Esophagus (tissue), 2 donors: Measurements from ENCODE around the gene RXRA. TPM values are rescaled to one million over a fixed set of nuclear protein-coding genes. Genes with fewer than 3 reads are reported as not detected.

Experiments
- H3K27ac ChIP-seq, 2 donors: one replicate each; pipeline ENCODE4 v1.5.1; 2013; ENCODE audit warnings: low read depth in 2 of 2, mild to moderate bottlenecking in 2 of 2, inconsistent platforms in 1 of 2, low read length in 1 of 2, moderate library complexity in 1 of 2
- H3K27me3 ChIP-seq, 2 donors: one replicate each; pipeline ENCODE4 v1.6.1; 2013; ENCODE audit warnings: low read length in 2 of 2, control low read depth in 1 of 2, mild to moderate bottlenecking in 1 of 2; ENCODE audit not compliant: insufficient read depth in 2 of 2, control insufficient read depth in 1 of 2
- H3K36me3 ChIP-seq, 2 donors: one replicate each; pipeline ENCODE4 v1.6.1; 2013; ENCODE audit warnings: low read length in 1 of 2; ENCODE audit not compliant: control insufficient read depth in 2 of 2, insufficient read depth in 2 of 2
- H3K4me1 ChIP-seq, 2 donors: one replicate each; pipeline ENCODE4 v1.6.1; 2013; ENCODE audit warnings: low read length in 1 of 2; ENCODE audit not compliant: control insufficient read depth in 2 of 2, insufficient read depth in 2 of 2
- H3K4me3 ChIP-seq, 2 donors: one replicate each; pipeline ENCODE4 v1.5.1; 2013; ENCODE audit warnings: low read length in 2 of 2, mild to moderate bottlenecking in 2 of 2, low read depth in 1 of 2, moderate library complexity in 1 of 2
- H3K9me3 ChIP-seq, 2 donors: one replicate each; pipeline ENCODE4 v1.6.1; 2013; ENCODE audit warnings: mild to moderate bottlenecking in 2 of 2, low read depth in 1 of 2, low read length in 1 of 2, moderate library complexity in 1 of 2; ENCODE audit not compliant: control insufficient read depth in 2 of 2, insufficient read depth in 1 of 2
- WGBS, 2 donors: extraction: QIAGEN DNeasy Blood & Tissue Kit; methylation state at CpG; one replicate each; pipeline ENCODE4 v1.1.7; 2013; 5-methylcytosine and 5-hydroxymethylcytosine counted together
- polyA plus RNA-seq, 2 donors: library from polyadenylated mRNA; stranded (reverse); fragments of 200-250 nt; gene quantifications; one replicate each; pipeline ENCODE4 v1.2.3, GENCODE V29; 2013
- donor health status: healthy with polysubstance abuse.
- donor health status: Bipolar disorder and iron deficiency.

RXRA gene
- polyA plus RNA-seq, 2 donors, result 31.4 to 63.4 TPM

DNA sequence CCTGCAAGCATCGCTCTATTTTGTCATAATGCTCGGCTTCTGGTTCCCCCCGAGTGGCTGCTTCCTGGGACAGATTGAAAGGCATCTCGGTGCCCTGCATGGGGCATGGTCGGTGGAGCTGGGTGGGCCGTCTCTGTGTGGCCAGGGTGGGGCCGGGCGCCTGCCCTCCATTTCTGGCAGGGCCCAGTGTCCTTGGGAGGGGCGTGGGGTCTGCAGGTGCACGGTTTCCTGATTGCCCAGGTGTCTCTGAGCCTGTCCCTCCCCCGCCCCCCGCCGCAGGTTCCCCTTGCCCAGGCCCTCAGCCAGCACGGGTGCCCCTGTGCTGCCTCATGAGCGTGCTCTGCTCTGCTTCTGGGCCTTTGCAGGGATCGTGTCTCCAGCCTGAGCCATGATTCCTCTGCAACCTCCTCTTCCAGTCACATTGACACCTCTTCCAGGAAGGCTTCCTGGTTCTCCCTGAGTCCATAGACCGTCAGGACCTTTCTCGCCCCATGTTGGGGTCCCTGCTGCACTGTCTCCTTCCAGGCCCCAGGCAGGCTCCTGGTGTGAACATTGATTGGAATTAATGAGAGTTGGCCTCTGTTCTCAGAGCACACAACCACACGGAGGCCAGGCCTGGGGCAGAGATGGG is 90.2 kb downstream of the RXRA start:
- H3K27me3 ChIP-seq, result no peaks in the 10 kb centered on the region
- H3K27ac ChIP-seq, result no peak overlapping the region
- H3K4me3 ChIP-seq, result no peak overlapping the region
- WGBS, 2 donors, result 84 to 88% methylated on average over 19 of the region's 19 CpGs
- peaks cover 8 to 54% of the 10 kb centered on the region in 2 donors for H3K36me3 ChIP-seq
- H3K4me1 ChIP-seq, result peaks cover 24 to 29% of the 10 kb centered on the region in 2 donors
- H3K9me3 ChIP-seq, result no peaks in the 10 kb centered on the region

DNA sequence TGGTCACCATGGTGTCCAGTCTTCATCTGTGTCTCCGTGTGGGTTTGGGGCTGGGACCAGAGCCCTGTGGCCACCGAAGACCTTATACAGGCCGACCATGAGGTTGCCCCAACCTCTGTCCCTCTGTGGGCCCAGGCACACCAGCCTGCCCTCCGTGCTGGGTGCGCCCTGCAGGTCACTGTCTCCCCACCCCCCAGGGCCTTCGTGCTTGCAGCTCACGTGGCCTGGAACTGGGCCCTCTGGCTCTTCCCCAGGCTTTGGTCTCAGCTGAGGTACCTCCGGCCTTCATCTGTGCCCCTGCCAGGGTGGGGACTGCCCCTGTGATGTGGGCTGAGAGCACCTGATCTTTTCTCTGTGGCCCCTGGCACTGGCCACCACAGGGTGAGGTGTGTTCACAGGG is 92.1 kb downstream of the RXRA start:
- no peak overlapping the region for H3K27ac ChIP-seq
- no peaks in the 10 kb centered on the region for H3K9me3 ChIP-seq
- no peak overlapping the region for H3K4me3 ChIP-seq
- H3K4me1 ChIP-seq, result peaks cover 8 to 18% of the 10 kb centered on the region in 2 donors
- H3K36me3 ChIP-seq, result peaks cover 8 to 59% of the 10 kb centered on the region in 2 donors
- no peaks in the 10 kb centered on the region for H3K27me3 ChIP-seq
- 67 to 70% methylated on average over 7 to 8 of the region's 8 CpGs for WGBS, 2 donors

DNA sequence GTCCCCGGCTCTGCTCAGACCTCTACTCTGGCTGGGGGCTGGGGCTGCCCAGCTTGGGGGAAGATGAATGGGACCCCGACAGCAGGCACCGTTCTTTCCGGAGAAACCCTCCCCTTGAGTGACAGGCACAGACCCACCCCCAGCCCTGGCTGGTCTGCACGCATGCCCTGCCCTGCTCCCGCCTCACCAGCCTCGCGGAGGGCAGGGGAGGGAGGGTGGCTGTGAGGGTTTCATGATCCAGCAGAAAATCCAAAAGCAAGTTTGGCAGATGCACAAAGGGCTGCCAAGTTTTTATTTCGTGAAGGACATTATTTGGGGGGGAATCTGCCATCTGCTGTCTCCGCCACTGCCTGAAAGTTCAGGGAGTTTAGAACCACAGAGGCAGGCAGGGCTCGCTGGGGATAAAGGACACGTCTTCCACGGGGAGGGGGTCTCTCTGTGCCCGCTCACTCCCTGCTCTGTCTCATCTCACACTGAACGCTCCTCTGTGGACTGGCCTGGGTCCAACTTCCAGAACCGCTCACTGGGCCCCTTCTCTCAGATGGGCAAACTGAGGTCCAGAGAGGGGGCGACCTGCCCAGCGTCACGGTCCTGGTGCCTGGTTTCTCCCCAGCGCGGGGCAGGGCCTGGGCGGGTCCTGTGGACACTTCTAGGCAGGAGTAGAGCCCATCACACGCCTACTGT is 92.9 kb downstream of the RXRA start:
- WGBS, 2 donors, result 72 to 79% methylated on average over 23 of the region's 23 CpGs
- no peak overlapping the region for H3K4me3 ChIP-seq
- peaks cover 8 to 13% of the 10 kb centered on the region in 2 donors for H3K4me1 ChIP-seq
- no peaks in the 10 kb centered on the region for H3K27me3 ChIP-seq
- no peak overlapping the region for H3K27ac ChIP-seq
- no peaks in the 10 kb centered on the region for H3K9me3 ChIP-seq
- peaks cover 8 to 61% of the 10 kb centered on the region in 2 donors for H3K36me3 ChIP-seq

DNA sequence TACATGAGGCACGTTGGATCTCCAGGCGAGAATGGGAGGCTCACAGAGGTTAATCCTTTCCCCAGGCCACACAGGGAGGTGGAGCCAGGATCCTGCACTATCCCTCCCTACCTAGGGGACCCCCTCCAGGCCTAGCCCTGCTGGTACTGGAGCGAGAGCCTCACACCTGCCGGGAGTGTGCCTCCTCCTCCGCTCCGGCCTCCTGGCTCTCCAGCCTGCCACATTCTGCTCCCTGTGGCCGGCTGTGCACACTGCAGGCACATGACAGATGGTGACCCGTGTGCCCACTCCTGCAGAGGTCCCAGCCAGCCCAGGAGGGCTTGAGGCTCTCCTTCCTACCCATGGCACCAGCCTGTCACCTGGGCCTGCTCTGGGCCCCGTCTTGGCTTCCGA is 93.4 kb downstream of the RXRA start:
- H3K27ac ChIP-seq, result no peak overlapping the region
- H3K4me3 ChIP-seq, result no peak overlapping the region
- H3K36me3 ChIP-seq, result peaks cover 8 to 63% of the 10 kb centered on the region in 2 donors
- H3K4me1 ChIP-seq, result peaks cover 3 to 9% of the 10 kb centered on the region in 2 donors
- WGBS, 2 donors, result 71 to 76% methylated on average over 10 of the region's 10 CpGs
- H3K9me3 ChIP-seq, result no peaks in the 10 kb centered on the region
- no peaks in the 10 kb centered on the region for H3K27me3 ChIP-seq

DNA sequence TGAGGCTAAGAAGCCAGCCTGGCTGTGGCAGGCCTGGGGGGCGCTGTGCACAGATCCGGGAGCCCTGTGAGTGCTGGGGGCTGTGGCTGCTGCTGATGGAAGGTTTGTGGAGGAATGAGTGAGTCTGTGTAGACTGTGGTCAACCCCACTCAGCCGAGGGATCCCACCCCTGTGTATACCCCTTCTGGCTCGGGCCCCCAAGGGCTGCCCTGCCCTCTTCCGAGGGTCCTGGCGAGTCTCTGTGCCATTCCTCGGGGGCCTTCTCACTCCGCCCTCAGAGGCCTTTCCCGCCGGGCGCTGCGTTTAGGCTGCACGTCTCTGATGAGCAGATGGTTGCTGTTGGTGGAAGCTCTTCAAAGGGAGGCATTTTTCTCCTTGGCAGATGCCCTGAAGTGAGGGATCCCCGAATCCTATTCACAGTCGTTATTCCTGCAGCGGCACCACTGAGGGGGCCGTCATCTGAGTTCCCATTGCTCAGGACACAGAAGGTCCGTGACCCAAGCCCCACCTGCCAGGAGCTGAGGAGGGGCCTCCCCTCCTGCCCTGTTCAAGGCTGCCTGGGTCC is 94.1 kb downstream of the RXRA start:
- H3K4me1 ChIP-seq, result peaks cover 3 to 9% of the 10 kb centered on the region in 2 donors
- no peak overlapping the region for H3K4me3 ChIP-seq
- H3K27me3 ChIP-seq, result no peaks in the 10 kb centered on the region
- peaks cover 8 to 66% of the 10 kb centered on the region in 2 donors for H3K36me3 ChIP-seq
- no peaks in the 10 kb centered on the region for H3K9me3 ChIP-seq
- 89 to 92% methylated on average over 18 of the region's 18 CpGs for WGBS, 2 donors
- no peak overlapping the region for H3K27ac ChIP-seq

DNA sequence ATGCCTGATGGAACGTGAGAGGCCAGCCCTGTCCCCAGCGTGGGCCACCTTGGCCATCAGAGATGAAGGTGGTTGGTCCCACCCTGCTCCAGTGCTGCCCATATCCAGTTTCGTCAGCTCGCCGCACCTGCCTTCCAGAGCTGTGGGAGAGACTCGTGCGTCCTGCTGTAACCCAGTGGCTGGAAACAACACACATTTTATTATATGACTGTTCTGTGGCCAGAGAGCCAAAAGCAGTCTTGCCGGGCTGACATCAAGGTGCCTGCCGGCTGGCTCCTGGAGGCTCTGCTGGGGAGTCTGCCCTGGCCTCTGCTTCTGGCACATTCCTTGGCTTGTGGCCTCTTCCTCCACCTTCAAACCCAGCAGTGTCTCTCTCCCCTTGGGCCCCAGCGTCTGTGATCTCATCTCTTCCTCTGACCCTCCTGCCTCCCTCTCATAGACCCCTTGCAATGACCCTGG is 94.7 kb downstream of the RXRA start:
- Histone ChIP-seq H3K4me3 (no peak overlapping the region), H3K27me3 (no peaks in the 10 kb centered on the region), H3K36me3 (peaks cover 8 to 71% of the 10 kb centered on the region in 2 donors), H3K4me1 (peaks cover 3 to 9% of the 10 kb centered on the region in 2 donors), H3K27ac (peak overlapping the region in 1 of 2 donors; percentile 74), H3K9me3 (no peaks in the 10 kb centered on the region)
- WGBS, 2 donors, result 86 to 88% methylated on average over 10 of the region's 10 CpGs

DNA sequence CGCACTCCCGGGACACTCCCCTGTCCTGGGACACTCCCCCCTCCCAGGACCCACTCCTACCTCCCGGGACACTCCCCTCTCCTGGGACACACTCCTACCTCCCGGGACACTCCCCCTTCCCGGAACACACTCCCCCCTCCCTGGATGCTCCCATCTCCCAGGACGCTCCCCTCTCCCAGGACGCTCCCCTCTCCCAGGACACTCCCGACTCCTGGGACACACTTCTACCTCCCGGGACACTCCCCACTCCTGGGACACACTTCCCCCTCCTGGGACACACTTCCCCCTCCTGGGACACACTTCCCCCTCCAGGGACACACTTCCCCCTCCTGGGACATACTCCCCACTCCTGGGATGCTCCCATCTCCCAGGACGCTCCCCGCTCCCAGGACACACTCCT is 95.6 kb downstream of the RXRA start:
- Histone ChIP-seq H3K27ac (peak overlapping the region; percentile 18 to 74), H3K27me3 (no peaks in the 10 kb centered on the region), H3K36me3 (peaks cover 8 to 77% of the 10 kb centered on the region in 2 donors), H3K4me1 (peaks cover 3 to 9% of the 10 kb centered on the region in 2 donors), H3K9me3 (no peaks in the 10 kb centered on the region), H3K4me3 (no peak overlapping the region)
- 68 to 74% methylated on average over 9 to 11 of the region's 11 CpGs for WGBS, 2 donors

DNA sequence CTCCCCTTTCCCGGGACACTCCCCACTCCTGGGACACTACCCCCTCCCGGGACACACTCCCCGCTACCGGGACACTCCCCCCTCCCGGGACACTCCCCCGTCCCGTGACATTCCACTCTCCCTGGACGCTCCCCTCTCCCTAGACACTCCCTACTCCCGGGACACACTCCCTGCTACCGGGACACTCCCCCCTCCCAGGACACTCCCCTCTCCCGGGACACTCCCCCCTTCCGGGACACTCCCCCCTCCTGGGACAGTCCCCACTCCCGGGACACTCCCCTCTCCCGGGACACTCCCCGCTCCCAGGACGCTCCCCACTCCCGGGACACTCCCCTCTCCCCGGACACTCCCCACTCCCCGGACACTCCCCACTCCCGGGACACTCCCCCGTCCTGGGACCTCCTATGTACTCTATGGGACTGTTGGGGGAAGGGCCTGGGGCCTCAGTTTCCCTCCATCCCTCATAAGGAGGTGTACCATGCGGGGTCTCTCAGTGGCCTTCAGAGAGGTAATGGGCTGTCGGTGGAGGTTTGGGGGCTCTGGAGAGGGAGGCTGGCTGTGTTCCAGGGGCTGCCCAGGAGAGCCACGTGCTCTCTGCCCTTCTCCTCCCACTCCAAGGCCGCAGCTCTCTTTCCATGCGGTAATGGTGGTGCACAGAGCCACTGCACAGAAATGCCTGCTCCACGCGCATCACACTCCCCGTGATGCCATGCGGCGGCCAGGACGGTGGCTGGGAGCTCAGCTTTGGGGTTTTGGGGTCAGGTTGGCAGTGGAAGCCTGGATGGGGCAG is 96.2 kb downstream of the RXRA start:
- H3K27me3 ChIP-seq, result no peaks in the 10 kb centered on the region
- WGBS, 2 donors, result 44 to 50% methylated on average over 32 of the region's 32 CpGs

DNA sequence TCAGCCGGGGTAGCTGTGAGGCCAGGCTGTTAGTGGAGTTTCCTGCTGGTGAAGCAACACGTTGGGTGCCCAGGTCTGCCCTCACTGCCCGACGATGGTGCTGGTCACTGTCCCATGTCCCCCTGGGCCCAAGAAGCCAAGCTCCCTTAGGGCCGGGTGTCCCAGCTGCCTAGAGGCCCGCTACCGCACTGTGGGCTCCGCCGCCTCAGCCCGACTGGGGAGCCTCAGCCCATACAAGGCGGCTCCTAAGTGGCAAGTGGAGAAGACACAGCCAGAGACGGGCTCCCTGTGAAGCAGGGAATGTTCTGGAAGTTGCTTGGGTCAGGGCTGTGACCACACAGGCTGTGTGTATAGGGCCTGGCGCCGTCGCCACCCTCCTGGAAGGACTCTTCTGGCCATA is 96.9 kb downstream of the RXRA start:
- H3K9me3 ChIP-seq, result no peaks in the 10 kb centered on the region
- peaks cover 4 to 70% of the 10 kb centered on the region in 2 donors for H3K36me3 ChIP-seq
- H3K4me3 ChIP-seq, result no peak overlapping the region
- H3K27ac ChIP-seq, result peak overlapping the region in 1 of 2 donors; percentile 38
- WGBS, 2 donors, result 89 to 92% methylated on average over 15 of the region's 15 CpGs
- H3K27me3 ChIP-seq, result no peaks in the 10 kb centered on the region
- H3K4me1 ChIP-seq, result peaks cover 3 to 9% of the 10 kb centered on the region in 2 donors

More for the DNA sequence above, 96.2 kb downstream of the RXRA start:
- Histone ChIP-seq H3K9me3 (no peaks in the 10 kb centered on the region), H3K27ac (peak overlapping the region; percentile 68 to 74), H3K4me1 (peaks cover 3 to 9% of the 10 kb centered on the region in 2 donors), H3K36me3 (peaks cover 8 to 76% of the 10 kb centered on the region in 2 donors), H3K4me3 (no peak overlapping the region)
